ENCODE measurements around the gene AP1S1. TPM values are rescaled to one million over a fixed set of nuclear protein-coding genes. Genes with fewer than 3 reads are reported as not detected.
"Not testable (repeated sequence)": the region's sequence is repeated elsewhere in the genome, so short reads cannot be mapped to it uniquely, and the experiment has no call there.

The AP1S1 gene
- total RNA-seq, 1 donor from 2014 or later, result 41.1 TPM

GRCh38 chr7:101195884-101196283, 41.6 kb downstream of the AP1S1 start:
- intact Hi-C loops (cut with micrococcal nuclease), result no loop called here

- intact Hi-C loops (cut with micrococcal nuclease), result no loop called here
These were observed 43.7 kb downstream of the AP1S1 start for GRCh38 chr7:101197991-101198390.

- intact Hi-C loops (cut with micrococcal nuclease), result no loop called here
These were observed 44.2 kb downstream of the AP1S1 start for GRCh38 chr7:101198476-101198875.

GRCh38 chr7:101199522-101199921, 45.2 kb downstream of the AP1S1 start:
- intact Hi-C loops (cut with micrococcal nuclease), result not testable (repeated sequence)

- intact Hi-C loops (cut with micrococcal nuclease), result loop anchor here (5.0 kb wide), 1 partner anchor 42 kb away; no protein-coding TSS in a partner anchor
These were observed 46.2 kb downstream of the AP1S1 start for GRCh38 chr7:101200504-101200861.

- intact Hi-C loops (cut with micrococcal nuclease), result loop anchor here (5.0 kb wide), 1 partner anchor 41 kb away; no protein-coding TSS in a partner anchor
These were observed 46.8 kb downstream of the AP1S1 start, which contains the start of gene MOGAT3 for GRCh38 chr7:101200862-101201599. Gene MOGAT3 (minus strand): TSS chr7:101201036. CDS start chr7:101200854, 182 bp downstream.

- intact Hi-C loops (cut with micrococcal nuclease), result loop anchor here (5.0 kb wide), 1 partner anchor 40 kb away; no protein-coding TSS in a partner anchor
These were observed 47.7 kb downstream of the AP1S1 start for GRCh38 chr7:101201695-101202602.

- intact Hi-C loops (cut with micrococcal nuclease), result loop anchor here (5.0 kb wide), 1 partner anchor 40 kb away; no protein-coding TSS in a partner anchor
These were observed 48.3 kb downstream of the AP1S1 start for GRCh38 chr7:101202603-101202918.

GRCh38 chr7:101203740-101204738, 49.8 kb downstream of the AP1S1 start:
- intact Hi-C loops (cut with micrococcal nuclease), result loop anchor here (5.0 kb wide), 1 partner anchor 38 kb away; no protein-coding TSS in a partner anchor

GRCh38 chr7:101205901-101206664, 51.8 kb downstream of the AP1S1 start:
- intact Hi-C loops (cut with micrococcal nuclease), result no loop called here

GRCh38 chr7:101206665-101207042, 52.4 kb downstream of the AP1S1 start:
- intact Hi-C loops (cut with micrococcal nuclease), result no loop called here

GRCh38 chr7:101207459-101207858, 53.2 kb downstream of the AP1S1 start:
- intact Hi-C loops (cut with micrococcal nuclease), result no loop called here

GRCh38 chr7:101208794-101209193, 54.5 kb downstream of the AP1S1 start:
- intact Hi-C loops (cut with micrococcal nuclease), result no loop called here

- intact Hi-C loops (cut with micrococcal nuclease), result no loop called here
These were observed 55.9 kb downstream of the AP1S1 start for GRCh38 chr7:101210143-101210542.

Other genes with a start within 250 kb of the AP1S1 start
- not detected in 2 replicates for gene MUC3A, start 204.9 kb upstream of the AP1S1 start, total RNA-seq
- not detected in 2 replicates for gene MUC12, start 184.9 kb upstream of the AP1S1 start, total RNA-seq
- gene MUC17, start 134.4 kb upstream of the AP1S1 start, total RNA-seq, result not detected in 2 replicates
- 63.4 and 73.7 TPM in 2 replicates for gene TRIM56, start 69.0 kb upstream of the AP1S1 start, total RNA-seq
- 0.17 TPM in 1 of 2 replicates, not detected in the other for gene SERPINE1, start 27.4 kb upstream of the AP1S1 start, total RNA-seq
- gene VGF, start 11.1 kb downstream of the AP1S1 start, total RNA-seq, result 0.20 and 0.37 TPM in 2 replicates
- not detected in 2 replicates for gene NAT16, start 25.8 kb downstream of the AP1S1 start, total RNA-seq
- not detected in 2 replicates for gene MOGAT3, start 46.6 kb downstream of the AP1S1 start, total RNA-seq
- 83.6 and 84.0 TPM in 2 replicates for gene PLOD3, start 63.1 kb downstream of the AP1S1 start, total RNA-seq
- 66.1 and 68.4 TPM in 2 replicates for gene ZNHIT1, start 63.7 kb downstream of the AP1S1 start, total RNA-seq
- gene CLDN15, start 83.3 kb downstream of the AP1S1 start, total RNA-seq, result 22.0 and 23.0 TPM in 2 replicates
- gene FIS1, start 90.6 kb downstream of the AP1S1 start, total RNA-seq, result 114 and 122 TPM in 2 replicates
- gene IFT22, start 167.3 kb downstream of the AP1S1 start, total RNA-seq, result 6.0 and 7.1 TPM in 2 replicates
- gene COL26A1, start 208.4 kb downstream of the AP1S1 start, total RNA-seq, result not detected in 2 replicates

Data from T-helper 1 cell treated with Interleukin-12 subunit alpha and Interleukin-12 subunit beta and Interleukin-4 antibody, amounts not matched to agents 30 ng/mL and 1 ng/mL, for 36 hours (primary cell).